Dermis microvascular lymphatic vessel endothelial cell (primary cell): Measurements from ENCODE around the gene SMG7. TPM values are rescaled to one million over a fixed set of nuclear protein-coding genes. Genes with fewer than 3 reads are reported as not detected.
A peak's percentile ranks its signal among the peaks of the same experiment; 100 is the strongest.

ENCODE experiments used
- DNase-seq, 2 donors: peaks; one replicate each; pipeline versions ENCODE4 v3.0.0 to v3.0.0-alpha.2; 2010; ENCODE audit warnings: low read depth in 2 of 2
- total RNA-seq: library from RNA; depleted of rRNA; stranded (reverse); fragments of >200 nt; gene quantifications from 2 replicates; pipeline ENCODE4 v1.2.1, GENCODE V29; 2014

The SMG7 gene
- total RNA-seq, 1 donor from 2014 or later, result 11.8 TPM

GRCh38 chr1:183562701-183563100, 90.4 kb downstream of the SMG7 start:
- no peak for DNase-seq

GRCh38 chr1:183565261-183565660, 93.0 kb downstream of the SMG7 start:
- DNase-seq, result no peak

- DNase-seq, result no peak
Measured at GRCh38 chr1:183566026-183566425, 93.7 kb downstream of the SMG7 start.

DNA sequence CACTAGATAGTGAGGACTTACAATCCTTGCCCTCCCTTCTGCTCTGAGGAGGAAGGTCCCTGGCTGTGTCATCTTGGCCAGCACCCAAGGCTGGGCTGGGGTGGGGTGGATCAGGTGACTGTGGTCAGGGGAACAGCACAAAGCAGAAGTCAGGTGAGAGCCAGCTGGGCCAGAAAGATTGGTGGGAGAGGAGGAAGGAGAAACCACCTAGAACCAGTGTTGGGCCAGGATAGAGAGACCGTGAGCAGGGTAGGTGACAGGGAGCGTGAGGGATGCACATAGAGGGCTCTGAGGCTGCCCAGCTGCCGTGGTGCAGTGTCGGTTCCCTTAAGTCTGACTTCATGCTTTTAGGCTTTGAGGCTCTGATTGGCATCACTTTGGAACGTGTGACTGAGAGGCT, 95.3 kb downstream of the SMG7 start:
- DNase-seq, result no peak

DNA sequence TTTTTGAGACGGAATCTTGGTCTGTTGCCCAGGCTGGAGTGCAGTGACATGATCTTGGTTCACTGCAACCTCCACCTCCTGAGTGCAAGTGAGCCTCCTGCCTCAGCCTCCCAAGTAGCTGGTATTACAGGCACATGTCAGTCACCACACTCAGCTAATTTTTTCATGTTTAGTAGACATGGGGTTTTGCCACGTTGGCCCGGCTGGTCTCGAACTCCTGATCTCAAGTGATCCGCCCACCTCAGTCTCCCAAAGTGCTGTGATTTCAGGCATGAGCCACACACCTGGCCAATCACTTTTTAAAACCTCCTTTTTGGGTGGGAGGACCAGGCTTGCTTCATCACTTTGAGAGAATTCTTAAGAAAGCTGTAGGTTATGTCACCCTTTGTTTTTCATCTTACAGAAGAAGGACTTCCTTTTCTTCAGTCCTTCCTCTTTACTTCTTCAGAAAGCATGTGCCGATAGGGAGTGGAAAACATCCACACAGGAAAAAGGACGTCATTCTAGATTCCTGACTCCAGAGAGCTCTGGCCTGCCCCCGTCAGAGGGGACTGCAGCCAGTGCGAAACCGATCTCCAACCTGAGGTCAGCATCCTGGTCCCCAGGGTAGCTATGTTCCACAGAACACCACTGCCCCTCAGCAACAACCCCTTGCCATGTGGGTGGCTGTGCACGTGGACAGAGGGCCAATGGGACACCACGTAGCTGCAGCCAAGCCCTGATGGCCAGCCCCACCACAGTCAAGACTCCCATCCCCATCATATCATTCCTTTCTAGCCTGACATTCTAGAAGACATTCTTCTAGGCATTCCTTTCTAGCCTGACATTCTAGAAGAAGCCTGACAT, 96.1 kb downstream of the SMG7 start:
- peak in 1 of 2 donors; percentile 42 for DNase-seq

DNA sequence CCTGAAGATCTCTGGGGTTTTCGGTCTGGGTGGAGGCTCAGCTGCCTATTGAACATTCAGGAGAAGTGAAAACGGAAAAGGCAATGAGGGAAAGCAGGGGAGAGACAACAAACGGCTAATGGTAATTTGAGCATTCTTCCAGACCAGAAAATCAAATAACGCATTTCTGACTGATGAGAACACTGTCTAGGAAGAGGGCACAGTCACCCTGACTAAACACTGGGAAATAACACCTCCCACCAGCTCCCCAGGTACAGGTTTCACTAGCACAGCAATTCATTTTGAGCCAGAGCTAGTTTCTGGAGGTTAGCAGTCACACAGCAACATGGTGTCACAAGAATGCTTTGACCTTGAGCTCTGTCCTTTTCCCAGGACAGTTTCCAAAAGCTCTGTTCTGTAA, 96.8 kb downstream of the SMG7 start:
- DNase-seq, result no peak

- DNase-seq, result no peak
Measured at GRCh38 chr1:183569801-183570200, 97.5 kb downstream of the SMG7 start.

GRCh38 chr1:183570451-183570850, 98.2 kb downstream of the SMG7 start:
- no peak for DNase-seq

DNA sequence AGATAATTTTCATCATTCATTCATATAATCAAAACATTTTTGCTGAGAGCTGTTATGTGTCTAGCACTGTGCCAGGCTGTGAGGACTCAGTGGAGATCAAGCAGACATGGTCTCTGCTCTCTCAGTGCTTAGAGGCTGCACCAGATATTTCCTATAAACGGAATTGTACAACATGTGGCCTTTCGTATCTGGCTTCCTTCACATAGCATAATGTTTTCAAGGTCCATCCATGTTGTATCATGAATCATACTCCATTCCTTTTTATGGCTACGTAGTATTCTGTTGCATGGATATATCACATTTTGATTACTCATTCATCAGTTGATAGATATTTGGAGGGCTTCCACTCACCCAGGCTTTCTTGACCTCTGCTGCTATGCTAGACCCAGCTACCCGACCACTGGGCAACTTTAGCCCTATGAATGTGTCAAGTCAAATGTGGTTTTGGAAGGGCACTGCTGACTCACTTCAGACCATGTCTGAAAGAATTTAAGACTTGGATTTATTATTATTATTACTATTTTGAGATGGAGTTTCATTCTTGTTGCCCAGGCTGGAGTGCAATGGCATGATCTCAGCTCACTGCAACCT, 99.5 kb downstream of the SMG7 start:
- DNase-seq, result no peak

DNA sequence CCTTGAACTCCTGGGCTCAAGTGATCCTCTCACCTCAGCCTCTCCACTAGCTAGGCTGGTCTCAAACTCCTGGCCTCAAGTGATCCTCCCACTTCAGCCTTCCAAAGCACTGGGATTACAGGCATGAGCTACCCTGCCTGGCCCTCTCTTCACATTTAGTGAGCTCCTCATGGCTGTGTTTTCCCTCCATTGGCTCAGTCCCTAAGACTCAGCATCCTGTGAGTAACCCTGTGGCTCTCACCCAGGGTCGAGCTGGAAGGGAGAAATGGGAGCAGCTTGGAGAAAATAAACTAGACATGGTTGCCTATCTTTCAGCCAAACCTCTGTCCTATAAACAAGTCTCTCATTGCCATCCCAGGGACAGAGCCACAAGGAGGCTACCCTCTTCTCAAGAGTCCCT, 100.4 kb downstream of the SMG7 start:
- no peak for DNase-seq

GRCh38 chr1:183575606-183576005, 103.3 kb downstream of the SMG7 start:
- DNase-seq, result no peak

- DNase-seq, result no peak
Measured at GRCh38 chr1:183576537-183576936, 104.2 kb downstream of the SMG7 start.

DNA sequence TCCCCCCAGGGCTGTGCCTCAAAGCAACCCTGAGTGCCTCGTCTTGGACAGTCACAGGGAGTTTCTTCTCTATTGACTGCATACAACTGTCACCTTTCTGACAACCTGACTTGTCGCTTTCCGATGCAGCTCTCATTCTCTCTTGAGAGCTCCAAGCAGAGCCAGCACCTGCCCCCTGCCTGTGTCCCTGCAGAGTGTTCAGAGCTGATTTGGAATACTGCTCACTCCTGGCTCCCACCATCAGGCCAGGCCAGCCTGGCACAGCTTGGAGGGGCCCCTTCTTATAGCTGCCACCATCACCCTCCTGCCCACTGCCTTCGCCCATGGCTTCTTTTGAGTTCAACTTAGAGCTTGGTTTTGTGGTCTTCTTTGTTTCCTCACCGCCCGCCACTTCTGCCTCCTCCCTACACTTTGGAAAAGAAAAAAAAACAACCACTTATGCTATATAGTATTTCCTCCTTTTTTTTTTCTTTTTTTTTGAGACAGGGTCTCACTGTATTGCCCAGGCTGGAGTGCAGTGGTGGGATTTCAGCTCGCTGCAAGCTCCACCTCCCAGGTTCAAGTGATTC, 105.7 kb downstream of the SMG7 start:
- DNase-seq, result no peak

GRCh38 chr1:183578856-183579255, 106.6 kb downstream of the SMG7 start:
- no peak for DNase-seq

GRCh38 chr1:183580281-183580682, 108.0 kb downstream of the SMG7 start:
- DNase-seq, result peak; percentile 63 to 80

DNA sequence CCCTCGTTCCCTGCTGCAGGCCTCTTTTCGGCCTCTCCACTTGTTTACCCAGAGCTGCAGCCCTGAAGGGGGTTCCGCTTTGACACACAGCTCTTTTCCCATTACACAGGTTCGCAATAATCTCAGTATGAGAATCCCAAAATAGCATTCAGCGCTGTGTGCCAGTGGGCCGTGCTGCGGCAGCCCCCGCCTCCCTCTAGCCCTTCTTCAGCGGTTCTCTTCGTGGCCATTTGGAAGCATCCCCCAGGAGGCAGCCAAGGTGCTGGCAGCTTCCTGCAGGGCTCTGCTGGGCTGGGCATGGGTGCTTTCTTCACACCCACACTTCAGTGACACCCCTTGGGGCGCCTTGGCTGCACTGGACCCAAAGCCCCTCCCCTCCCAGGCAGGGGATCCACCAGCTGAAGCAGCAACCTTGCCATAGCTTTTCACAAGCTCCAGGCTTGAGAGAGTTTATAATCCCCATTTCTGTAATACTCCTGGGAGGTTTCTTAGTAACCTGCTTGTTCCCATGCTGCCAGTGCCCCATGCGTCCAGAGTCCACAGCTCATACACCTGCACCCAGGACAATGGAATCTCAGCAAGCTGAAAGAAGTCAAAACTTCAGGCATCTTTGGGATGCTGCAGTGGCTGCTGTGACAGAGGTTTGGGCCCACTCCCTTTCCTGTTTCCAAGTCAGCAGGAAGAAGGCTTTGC, 109.9 kb downstream of the SMG7 start:
- no peak for DNase-seq

GRCh38 chr1:183583466-183583865, 111.2 kb downstream of the SMG7 start:
- DNase-seq, result no peak

GRCh38 chr1:183584147-183584546, 111.8 kb downstream of the SMG7 start:
- DNase-seq, result no peak

DNA sequence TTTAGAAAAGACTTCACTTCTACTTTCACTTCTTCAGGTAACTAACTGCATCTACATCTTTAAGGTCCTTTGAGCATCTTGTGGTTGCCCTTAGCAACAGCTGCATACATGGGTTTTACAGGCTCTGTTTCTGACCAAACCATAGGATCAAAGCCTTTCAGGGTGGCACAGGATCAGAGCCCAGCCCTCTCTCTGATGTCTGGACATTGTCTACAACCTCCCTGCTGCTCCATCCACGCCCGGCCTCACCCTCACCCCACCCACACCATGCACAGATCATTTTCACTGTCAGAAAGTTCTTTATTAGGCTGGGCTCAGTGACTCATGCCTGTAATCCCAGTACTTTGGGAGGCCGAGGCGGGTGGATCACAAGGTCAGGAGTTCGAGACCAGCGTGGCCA, 112.7 kb downstream of the SMG7 start:
- no peak for DNase-seq

DNA sequence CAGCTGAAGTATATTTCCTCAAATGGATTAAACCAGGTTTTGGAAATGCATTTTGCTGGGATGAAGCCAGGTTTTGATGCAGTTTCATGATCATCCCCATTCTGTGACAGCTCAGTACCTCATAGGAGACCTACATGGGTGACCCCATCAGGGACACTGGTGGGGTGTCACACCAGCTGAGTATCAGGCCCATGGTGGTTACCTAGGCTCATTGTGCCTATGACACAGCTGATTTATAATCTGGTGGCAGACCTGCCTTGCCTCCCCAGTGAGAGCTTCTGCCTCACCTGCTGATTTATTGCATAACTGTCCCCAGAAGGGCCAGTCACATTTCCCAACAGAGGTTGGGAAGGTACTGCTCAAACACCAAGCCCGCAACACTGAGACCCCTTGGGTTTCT, 114.2 kb downstream of the SMG7 start:
- no peak for DNase-seq

DNA sequence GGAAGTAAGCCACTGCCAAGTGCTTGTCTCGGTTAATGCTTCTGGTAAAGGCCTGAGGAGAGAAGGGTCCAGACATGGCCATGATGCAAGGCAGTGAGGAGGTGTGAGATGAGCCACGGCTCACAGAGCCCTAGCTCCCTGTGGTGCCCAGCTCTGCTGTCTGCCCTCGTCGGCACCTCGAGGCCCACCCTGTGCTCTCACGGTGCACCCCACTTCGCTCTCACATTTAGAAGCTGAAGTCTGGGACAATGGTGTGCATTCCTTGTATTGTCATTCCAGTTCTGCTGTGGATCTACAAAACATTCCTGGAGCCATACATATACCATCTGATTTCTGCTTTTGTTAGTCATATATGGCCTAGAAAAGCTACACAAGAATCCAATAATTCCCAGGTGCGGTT, 114.6 kb downstream of the SMG7 start:
- DNase-seq, result no peak

- DNase-seq, result no peak
Measured at GRCh38 chr1:183588827-183589226, 116.5 kb downstream of the SMG7 start.
